Caco-2 (cell line): ENCODE data around the gene CRYGN. TPM values are rescaled to one million over a fixed set of nuclear protein-coding genes. Genes with fewer than 3 reads are reported as not detected.

ENCODE experiments used
- BruUV-seq: library from RNA; stranded (reverse); fragments of 400-500 nt; replicated peaks from 2 replicates; lab custom pipeline; 2021; lab: Mats Ljungman, UMichigan
- CTCF ChIA-PET: fragments of 300-600 bp; sonication (Branson Sonifier 250); formaldehyde crosslinking; loops from one replicate; lab custom pipeline; 2022; ENCODE audit warnings: antibody characterized with exemption; lab: Charles Lee
- POLR2A ChIA-PET: fragments of 300-600 bp; sonication (Branson Sonifier 250); formaldehyde crosslinking; loops from one replicate; lab custom pipeline; 2022; ENCODE audit warnings: antibody characterized with exemption; lab: Charles Lee
- DNase-seq, 2 experiments: peaks; one replicate each; pipeline versions ENCODE4 v3.0.0 to v3.0.0-alpha.2; 2020 to 2022
- H3K27me3 ChIP-seq: replicated peaks from 2 replicates; pipeline ENCODE4 v1.6.0; 2011; ENCODE audit warnings: low read length; ENCODE audit not compliant: control insufficient read depth, insufficient read depth
- H3K36me3 ChIP-seq: 2 replicates; pipeline ENCODE4 v1.5.1; 2011; ENCODE audit warnings: low read length; ENCODE audit not compliant: control insufficient read depth, insufficient read depth
- H3K4me1 ChIP-seq: fragments of 250-450 bp; sonication (Bioruptor Pico); 2 replicates; pipeline ENCODE4 v1.5.1; 2020; ENCODE audit warnings: mild to moderate bottlenecking
- H3K4me3 ChIP-seq: 2 replicates; pipeline ENCODE4 v1.5.1; 2011; ENCODE audit warnings: low read depth, mild to moderate bottlenecking, control low read depth, low read length
- H3K9me3 ChIP-seq: fragments of 250-450 bp; sonication (Bioruptor Pico); 2 replicates; pipeline ENCODE4 v1.5.1; 2020; ENCODE audit warnings: mild to moderate bottlenecking, moderate library complexity
- H3K27ac Mint-ChIP-seq: one replicate; pipeline ENCODE4 v1.8.0; 2022; ENCODE audit warnings: mixed read lengths; ENCODE audit not compliant: unreplicated experiment
- H3K27me3 Mint-ChIP-seq: one replicate; pipeline ENCODE4 v1.8.0; 2022; ENCODE audit warnings: mixed read lengths; ENCODE audit not compliant: insufficient read depth, unreplicated experiment
- H3K36me3 Mint-ChIP-seq: one replicate; pipeline ENCODE4 v1.8.0; 2022; ENCODE audit warnings: mild to moderate bottlenecking, mixed read lengths; ENCODE audit not compliant: insufficient read depth, unreplicated experiment
- H3K4me1 Mint-ChIP-seq: one replicate; pipeline ENCODE4 v1.8.0; 2022; ENCODE audit warnings: low read depth, mixed read lengths; ENCODE audit not compliant: unreplicated experiment
- H3K4me3 Mint-ChIP-seq: one replicate; pipeline ENCODE4 v1.8.0; 2022; ENCODE audit warnings: mild to moderate bottlenecking, moderate library complexity, mixed read lengths; ENCODE audit not compliant: unreplicated experiment
- H3K9me3 Mint-ChIP-seq: one replicate; pipeline ENCODE4 v1.8.0; 2022; ENCODE audit warnings: mixed read lengths; ENCODE audit not compliant: unreplicated experiment
- intact Hi-C: fragments of 100-400 bp; cut with micrococcal nuclease; formaldehyde crosslinking; loops from one replicate; pipeline ENCODE4 v1.10.0; 2022; ENCODE audit not compliant: unreplicated experiment
- microRNA-seq: library from miRNA; unstranded; fragments of <30 nt; microRNA quantifications from one replicate; pipeline ENCODE4 v1.2.0, GENCODE V29; 2022
- total RNA-seq: library from RNA; stranded (reverse); gene quantifications from 2 replicates; pipeline ENCODE4 v1.2.3, GENCODE V29; 2022
- TF ChIP-seq, protein P1 (sequence below), 2 experiments: fragments of 200-600 bp in 1 of 2; IDR thresholded peaks; 1 replicate in 1 of 2; 2 replicates in 1 of 2; pipeline versions ENCODE4 v1.5.1 to v1.8.0; 2011 to 2022; ENCODE audit warnings: antibody characterized with exemption in 1 of 2, control low read depth in 1 of 2, inconsistent platforms in 1 of 2, low read depth in 1 of 2, low read length in 1 of 2, mild to moderate bottlenecking in 1 of 2, moderate library complexity in 1 of 2; ENCODE audit not compliant: insufficient read depth in 1 of 2, severe bottlenecking in 1 of 2, unreplicated experiment in 1 of 2

The CRYGN gene
- total RNA-seq, 1 experiment from 2014 or later, result not detected

DNA sequence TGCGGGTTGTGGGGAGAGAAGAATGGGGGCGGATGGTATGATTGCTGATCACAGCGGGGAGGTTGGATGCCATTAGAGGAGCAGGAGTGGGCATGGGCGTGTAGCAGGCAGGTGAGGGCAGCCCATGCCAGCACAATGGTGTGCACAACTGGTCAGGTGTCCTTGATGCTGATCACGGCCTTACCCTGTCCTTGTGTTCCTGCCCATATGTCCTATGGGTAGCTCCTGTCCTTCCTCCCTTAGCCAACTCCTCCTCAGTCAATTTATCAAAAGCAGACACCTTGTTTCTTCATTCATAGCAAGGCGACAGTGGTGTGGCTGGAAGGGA lies 60.8 kb downstream of the CRYGN start:
- H3K36me3 Mint-ChIP-seq, result peaks cover 18% of the 10 kb centered on the region
- H3K4me1 Mint-ChIP-seq, result no peaks in the 10 kb centered on the region
- Histone ChIP-seq H3K9me3 (no peaks in the 10 kb centered on the region), H3K27me3 (no peaks in the 10 kb centered on the region; the same call in 1 of the 2 replicates), H3K36me3 (no peaks in the 10 kb centered on the region), H3K4me1 (peaks cover 11% of the 10 kb centered on the region), H3K4me3 (no peak overlapping the region)
- H3K9me3 Mint-ChIP-seq, result no peaks in the 10 kb centered on the region
- TF ChIP-seq, protein P1, sequence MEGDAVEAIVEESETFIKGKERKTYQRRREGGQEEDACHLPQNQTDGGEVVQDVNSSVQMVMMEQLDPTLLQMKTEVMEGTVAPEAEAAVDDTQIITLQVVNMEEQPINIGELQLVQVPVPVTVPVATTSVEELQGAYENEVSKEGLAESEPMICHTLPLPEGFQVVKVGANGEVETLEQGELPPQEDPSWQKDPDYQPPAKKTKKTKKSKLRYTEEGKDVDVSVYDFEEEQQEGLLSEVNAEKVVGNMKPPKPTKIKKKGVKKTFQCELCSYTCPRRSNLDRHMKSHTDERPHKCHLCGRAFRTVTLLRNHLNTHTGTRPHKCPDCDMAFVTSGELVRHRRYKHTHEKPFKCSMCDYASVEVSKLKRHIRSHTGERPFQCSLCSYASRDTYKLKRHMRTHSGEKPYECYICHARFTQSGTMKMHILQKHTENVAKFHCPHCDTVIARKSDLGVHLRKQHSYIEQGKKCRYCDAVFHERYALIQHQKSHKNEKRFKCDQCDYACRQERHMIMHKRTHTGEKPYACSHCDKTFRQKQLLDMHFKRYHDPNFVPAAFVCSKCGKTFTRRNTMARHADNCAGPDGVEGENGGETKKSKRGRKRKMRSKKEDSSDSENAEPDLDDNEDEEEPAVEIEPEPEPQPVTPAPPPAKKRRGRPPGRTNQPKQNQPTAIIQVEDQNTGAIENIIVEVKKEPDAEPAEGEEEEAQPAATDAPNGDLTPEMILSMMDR (IDR thresholded peaks at IDR 0.05; ENCODE audit: insufficient read depth in 1 of 2, low read depth in 1 of 2, low read length in 1 of 2, severe bottlenecking in 1 of 2, unreplicated experiment in 1 of 2), result no peak
- no peak overlapping the region for H3K27ac Mint-ChIP-seq
- ChIA-PET POLR2A (no interaction called here), CTCF (no interaction called here)
- intact Hi-C loops, result no loop called here
- BruUV-seq, result no TSS peak
- H3K4me3 Mint-ChIP-seq, result no peak overlapping the region
- peaks cover 5% of the 10 kb centered on the region for H3K27me3 Mint-ChIP-seq
- no peak for DNase-seq

Small RNAs within 50 kb of the gene (microRNA-seq; reads per million reads assigned to microRNA genes)
- gene MIR3907, result not detected

Other genes starting within 250 kb of the CRYGN start
- not detected in 2 replicates for gene H2BK1, start 229.7 kb downstream of the CRYGN start, total RNA-seq
- 50.8 and 57.8 TPM in 2 replicates for gene ABCF2, start 212.9 kb downstream of the CRYGN start, total RNA-seq
- 30.9 and 34.0 TPM in 2 replicates for gene CHPF2, start 207.7 kb downstream of the CRYGN start, total RNA-seq
- gene SMARCD3, start 191.4 kb downstream of the CRYGN start, total RNA-seq, result 20.2 and 27.8 TPM in 2 replicates
- gene NUB1, start 98.3 kb downstream of the CRYGN start, total RNA-seq, result 51.6 and 54.6 TPM in 2 replicates
- 0.52 and 0.95 TPM in 2 replicates for gene WDR86, start 30.1 kb downstream of the CRYGN start, total RNA-seq
- 156 and 159 TPM in 2 replicates for gene RHEB, start 79.8 kb upstream of the CRYGN start, total RNA-seq